ENCODE measurements around the gene MRPL46.

DNA sequence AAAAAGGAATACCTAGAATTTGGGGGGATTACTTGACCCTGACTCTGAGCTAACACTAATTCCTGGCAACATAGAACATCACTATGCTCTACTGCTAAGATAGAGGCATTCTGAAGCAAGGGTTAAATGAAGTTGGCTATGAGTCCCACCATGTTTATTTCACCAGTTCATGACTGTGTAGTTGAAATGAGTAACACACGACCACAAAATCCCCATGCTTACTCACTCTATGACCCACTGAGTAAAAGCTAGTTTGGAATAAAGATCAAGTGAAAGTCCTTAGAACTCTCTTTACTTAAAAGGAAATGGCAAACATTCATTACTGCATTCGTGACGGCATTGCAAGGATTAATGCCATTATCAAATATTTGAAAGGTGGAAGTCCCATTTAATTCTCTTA is 47.4 kb downstream of the MRPL46 start:
- TF ChIP-seq POLR2AphosphoS5 (IDR thresholded peaks at IDR 0.05; ENCODE audit: low read depth, low read length): no peak
- TF ChIP-seq, protein P1, sequence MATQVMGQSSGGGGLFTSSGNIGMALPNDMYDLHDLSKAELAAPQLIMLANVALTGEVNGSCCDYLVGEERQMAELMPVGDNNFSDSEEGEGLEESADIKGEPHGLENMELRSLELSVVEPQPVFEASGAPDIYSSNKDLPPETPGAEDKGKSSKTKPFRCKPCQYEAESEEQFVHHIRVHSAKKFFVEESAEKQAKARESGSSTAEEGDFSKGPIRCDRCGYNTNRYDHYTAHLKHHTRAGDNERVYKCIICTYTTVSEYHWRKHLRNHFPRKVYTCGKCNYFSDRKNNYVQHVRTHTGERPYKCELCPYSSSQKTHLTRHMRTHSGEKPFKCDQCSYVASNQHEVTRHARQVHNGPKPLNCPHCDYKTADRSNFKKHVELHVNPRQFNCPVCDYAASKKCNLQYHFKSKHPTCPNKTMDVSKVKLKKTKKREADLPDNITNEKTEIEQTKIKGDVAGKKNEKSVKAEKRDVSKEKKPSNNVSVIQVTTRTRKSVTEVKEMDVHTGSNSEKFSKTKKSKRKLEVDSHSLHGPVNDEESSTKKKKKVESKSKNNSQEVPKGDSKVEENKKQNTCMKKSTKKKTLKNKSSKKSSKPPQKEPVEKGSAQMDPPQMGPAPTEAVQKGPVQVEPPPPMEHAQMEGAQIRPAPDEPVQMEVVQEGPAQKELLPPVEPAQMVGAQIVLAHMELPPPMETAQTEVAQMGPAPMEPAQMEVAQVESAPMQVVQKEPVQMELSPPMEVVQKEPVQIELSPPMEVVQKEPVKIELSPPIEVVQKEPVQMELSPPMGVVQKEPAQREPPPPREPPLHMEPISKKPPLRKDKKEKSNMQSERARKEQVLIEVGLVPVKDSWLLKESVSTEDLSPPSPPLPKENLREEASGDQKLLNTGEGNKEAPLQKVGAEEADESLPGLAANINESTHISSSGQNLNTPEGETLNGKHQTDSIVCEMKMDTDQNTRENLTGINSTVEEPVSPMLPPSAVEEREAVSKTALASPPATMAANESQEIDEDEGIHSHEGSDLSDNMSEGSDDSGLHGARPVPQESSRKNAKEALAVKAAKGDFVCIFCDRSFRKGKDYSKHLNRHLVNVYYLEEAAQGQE (IDR thresholded peaks at IDR 0.05; ENCODE audit: insufficient read depth in 1 of 2, low read depth in 2 of 2, low read length in 2 of 2): no peak

Data from PFSK-1 (cell line).